K562 (cell line): Measurements from ENCODE around the gene CCDC174.

Experiments used
- EP300 ChIP-seq: IDR thresholded peaks from 2 replicates; pipeline ENCODE4 v1.6.1; 2012; ENCODE audit warnings: low read length, improper control_type of control experiment
- FOXM1 ChIP-seq, 2 experiments: fragments of 450-650 bp in 1 of 2; sonication (generic) in 1 of 2; formaldehyde crosslinking in 1 of 2; IDR thresholded peaks; 2 replicates each; pipeline versions ENCODE4 v1.6.1 to v1.9.0; 2017 to 2022; ENCODE audit warnings: low read depth in 2 of 2, mild to moderate bottlenecking in 2 of 2, missing genetic modification reagents in 1 of 2, moderate library complexity in 1 of 2
- HDAC1 ChIP-seq, 2 experiments: fragments of 450-650 bp; IDR thresholded peaks; 2 replicates each; pipeline ENCODE4 v1.6.1; 2016 to 2017; ENCODE audit warnings: inconsistent platforms in 1 of 2, mild to moderate bottlenecking in 1 of 2, moderate library complexity in 1 of 2
- HDAC6 ChIP-seq: IDR thresholded peaks from 2 replicates; pipeline ENCODE4 v1.6.1; 2012; ENCODE audit warnings: low read depth, mild to moderate bottlenecking, control low read depth, inconsistent platforms, low read length, moderate library complexity
- HDAC8 ChIP-seq: fragments of 450-650 bp; IDR thresholded peaks from 2 replicates; pipeline ENCODE4 v1.6.1; 2016; ENCODE audit warnings: mild to moderate bottlenecking, missing genetic modification characterization, moderate library complexity, missing compliant biosample characterization
- IRF1 ChIP-seq: sonication (generic); formaldehyde crosslinking; IDR thresholded peaks from 2 replicates; pipeline ENCODE4 v1.8.0; 2022; ENCODE audit warnings: missing genetic modification reagents, mild to moderate bottlenecking, borderline replicate concordance
- RBM17 ChIP-seq: fragments of 200-400 bp; formaldehyde crosslinking; IDR thresholded peaks from 2 replicates; pipeline ENCODE4 v1.6.1; 2017; ENCODE audit warnings: low read depth, mild to moderate bottlenecking, low read length, borderline replicate concordance
- RFX5 ChIP-seq: IDR thresholded peaks from 2 replicates; pipeline ENCODE4 v1.6.1; 2011; ENCODE audit warnings: low read depth, mild to moderate bottlenecking, improper control_type of control experiment, low read length
- U2AF2 ChIP-seq: fragments of 200-400 bp; formaldehyde crosslinking; optimal IDR thresholded peaks from 2 replicates; pipeline ENCODE3; 2017; ENCODE audit warnings: low read depth, mild to moderate bottlenecking, low read length
- VEZF1 ChIP-seq: fragments of 200-800 bp; sonication (Bioruptor generic); IDR thresholded peaks from 2 replicates; pipeline ENCODE4 v1.6.1; 2017; ENCODE audit warnings: missing genetic modification characterization, missing compliant biosample characterization
- ZBTB26 ChIP-seq: fragments of 450-650 bp; formaldehyde crosslinking; IDR thresholded peaks from 2 replicates; pipeline ENCODE4 v1.4.0; 2022; ENCODE audit warnings: missing genetic modification characterization
- ZC3H11A ChIP-seq: IDR thresholded peaks from 2 replicates; pipeline ENCODE4 v1.6.1; 2012; ENCODE audit warnings: low read depth, low read length, improper control_type of control experiment
- ZNF184 ChIP-seq: sonication (generic); formaldehyde crosslinking; IDR thresholded peaks from 2 replicates; pipeline ENCODE4 v1.5.0; 2020; ENCODE audit warnings: missing genetic modification reagents
- TF ChIP-seq, protein P1 (sequence below), 3 experiments: IDR thresholded peaks in 2 of 3; conservative IDR thresholded peaks in 1 of 3; 2 replicates each; pipeline ENCODE4 v1.5.1; 2011 to 2012; ENCODE audit warnings: low read length in 3 of 3, mild to moderate bottlenecking in 3 of 3, control low read depth in 2 of 3, improper control_type of control experiment in 1 of 3, inconsistent platforms in 1 of 3, low read depth in 1 of 3, mixed read lengths in 1 of 3, moderate library complexity in 1 of 3; ENCODE audit not compliant: insufficient read depth in 2 of 3

- TF ChIP-seq, protein P1, sequence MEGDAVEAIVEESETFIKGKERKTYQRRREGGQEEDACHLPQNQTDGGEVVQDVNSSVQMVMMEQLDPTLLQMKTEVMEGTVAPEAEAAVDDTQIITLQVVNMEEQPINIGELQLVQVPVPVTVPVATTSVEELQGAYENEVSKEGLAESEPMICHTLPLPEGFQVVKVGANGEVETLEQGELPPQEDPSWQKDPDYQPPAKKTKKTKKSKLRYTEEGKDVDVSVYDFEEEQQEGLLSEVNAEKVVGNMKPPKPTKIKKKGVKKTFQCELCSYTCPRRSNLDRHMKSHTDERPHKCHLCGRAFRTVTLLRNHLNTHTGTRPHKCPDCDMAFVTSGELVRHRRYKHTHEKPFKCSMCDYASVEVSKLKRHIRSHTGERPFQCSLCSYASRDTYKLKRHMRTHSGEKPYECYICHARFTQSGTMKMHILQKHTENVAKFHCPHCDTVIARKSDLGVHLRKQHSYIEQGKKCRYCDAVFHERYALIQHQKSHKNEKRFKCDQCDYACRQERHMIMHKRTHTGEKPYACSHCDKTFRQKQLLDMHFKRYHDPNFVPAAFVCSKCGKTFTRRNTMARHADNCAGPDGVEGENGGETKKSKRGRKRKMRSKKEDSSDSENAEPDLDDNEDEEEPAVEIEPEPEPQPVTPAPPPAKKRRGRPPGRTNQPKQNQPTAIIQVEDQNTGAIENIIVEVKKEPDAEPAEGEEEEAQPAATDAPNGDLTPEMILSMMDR (IDR thresholded peaks at IDR 0.05 in 2 of 3, conservative IDR thresholded peaks at IDR 0.05 in 1 of 3; ENCODE audit: insufficient read depth in 2 of 3, low read depth in 1 of 3, low read length in 3 of 3): no peak
- TF ChIP-seq HDAC1 (IDR thresholded peaks at IDR 0.05): no peak
- TF ChIP-seq HDAC8 (tag): no peak
- TF ChIP-seq RFX5: no peak
- no peak for TF ChIP-seq EP300
- TF ChIP-seq VEZF1 (CRISPR knock-in tag): no peak
- TF ChIP-seq U2AF2: no peak
- TF ChIP-seq RBM17: no peak
- TF ChIP-seq ZNF184: no peak
- no peak for TF ChIP-seq ZBTB26 (CRISPR knock-in tag)
- TF ChIP-seq ZC3H11A: no peak
- no peak for TF ChIP-seq IRF1
- TF ChIP-seq FOXM1 (IDR thresholded peaks at IDR 0.05; ENCODE audit: low read depth): no peak
- TF ChIP-seq FOXM1 (CRISPR knock-in tag; IDR thresholded peaks at IDR 0.05; ENCODE audit: low read depth): no peak
- no peak for TF ChIP-seq HDAC6
These were observed 21.0 kb downstream of the CCDC174 start for GRCh38 chr3:14672588-14672987.
